GM23338 (cell line): ENCODE data around the gene MYO5B. TPM values are rescaled to one million over a fixed set of nuclear protein-coding genes. Genes with fewer than 3 reads are reported as not detected.

Experiments used
- ATAC-seq: fragments of 200-7000 bp; cut with Tn5 transposase; 3 replicates; pipeline ENCODE4 v1.9.1; 2020
- DNase-seq: peaks from one replicate; pipeline ENCODE4 v3.0.0-alpha.2; 2015; ENCODE audit warnings: low spot score
- H2AFZ ChIP-seq: fragments of 200-600 bp; sonication (generic); 2 replicates; pipeline ENCODE4 v1.8.0; 2016; ENCODE audit warnings: antibody characterized with exemption, mild to moderate bottlenecking, moderate library complexity
- H3F3A ChIP-seq: fragments of 200-600 bp; sonication (generic); replicated peaks from 2 replicates; pipeline ENCODE4 v1.8.0; 2017; ENCODE audit warnings: antibody characterized with exemption, mixed run types, low read depth
- H3K27ac ChIP-seq: fragments of 200-600 bp; sonication (generic); 2 replicates; pipeline ENCODE4 v1.6.1; 2016; ENCODE audit warnings: low read depth
- H3K27me3 ChIP-seq: fragments of 200-600 bp; sonication (generic); 2 replicates; pipeline ENCODE4 v1.8.0; 2016; ENCODE audit warnings: mild to moderate bottlenecking, mixed run types, moderate library complexity; ENCODE audit not compliant: insufficient read depth
- H3K36me3 ChIP-seq: fragments of 200-600 bp; sonication (generic); 2 replicates; pipeline ENCODE4 v1.8.0; 2016; ENCODE audit warnings: mild to moderate bottlenecking; ENCODE audit not compliant: insufficient read depth
- H3K4me1 ChIP-seq: fragments of 200-600 bp; sonication (generic); 2 replicates; pipeline ENCODE4 v1.8.0; 2016; ENCODE audit warnings: mild to moderate bottlenecking, moderate library complexity; ENCODE audit not compliant: insufficient read depth
- H3K4me2 ChIP-seq: fragments of 200-600 bp; sonication (generic); 2 replicates; pipeline ENCODE4 v1.7.1; 2017; ENCODE audit warnings: mixed run types
- H3K4me3 ChIP-seq: fragments of 200-600 bp; sonication (generic); 2 replicates; pipeline ENCODE4 v1.6.1; 2016; ENCODE audit warnings: mixed run types
- H3K79me2 ChIP-seq: fragments of 200-600 bp; sonication (generic); replicated peaks from 2 replicates; pipeline ENCODE4 v1.8.0; 2017; ENCODE audit warnings: mild to moderate bottlenecking; ENCODE audit not compliant: insufficient read depth
- H3K9me2 ChIP-seq: fragments of 200-600 bp; sonication (generic); 2 replicates; pipeline ENCODE4 v1.8.0; 2017; ENCODE audit not compliant: insufficient read depth
- H4K20me1 ChIP-seq: fragments of 200-600 bp; sonication (generic); replicated peaks from 2 replicates; pipeline ENCODE4 v1.8.0; 2017; ENCODE audit warnings: mild to moderate bottlenecking; ENCODE audit not compliant: insufficient read depth
- H3K27ac Mint-ChIP-seq: 2 replicates; pipeline ENCODE4 v1.8.0; 2020; ENCODE audit warnings: inconsistent platforms, mild to moderate bottlenecking, moderate library complexity, mixed read lengths
- H3K27me3 Mint-ChIP-seq: 3 replicates; pipeline ENCODE4 v1.8.0; 2022; ENCODE audit warnings: low read depth, mild to moderate bottlenecking, moderate library complexity, mixed read lengths, inconsistent platforms; ENCODE audit not compliant: insufficient read depth, poor library complexity
- H3K36me3 Mint-ChIP-seq: 3 replicates; pipeline ENCODE4 v1.8.0; 2021; ENCODE audit warnings: low read depth, mild to moderate bottlenecking, inconsistent platforms, moderate library complexity, mixed read lengths
- H3K4me1 Mint-ChIP-seq: 3 replicates; pipeline ENCODE4 v1.8.0; 2020; ENCODE audit warnings: mild to moderate bottlenecking, inconsistent platforms, mixed read lengths
- H3K4me3 Mint-ChIP-seq: 3 replicates; pipeline ENCODE4 v1.8.0; 2021; ENCODE audit warnings: moderate library complexity, mild to moderate bottlenecking, inconsistent platforms, mixed read lengths
- H3K9me3 Mint-ChIP-seq: 3 replicates; pipeline ENCODE4 v1.8.0; 2020; ENCODE audit warnings: moderate library complexity, mild to moderate bottlenecking, inconsistent platforms, mixed read lengths
- CREB1 ChIP-seq: fragments of 250-450 bp; sonication (Bioruptor Pico); IDR thresholded peaks from 2 replicates; pipeline ENCODE4 v1.5.0; 2020; ENCODE audit warnings: low read depth, mild to moderate bottlenecking, moderate library complexity
- EZH2 ChIP-seq: fragments of 200-600 bp; sonication (generic); IDR thresholded peaks from one replicate; pipeline ENCODE4 v1.8.0; 2017; ENCODE audit warnings: antibody characterized with exemption, mild to moderate bottlenecking, low read depth; ENCODE audit not compliant: unreplicated experiment
- EZH2phosphoT487 ChIP-seq: fragments of 200-600 bp; sonication (generic); IDR thresholded peaks from one replicate; pipeline ENCODE4 v1.8.1; 2018; ENCODE audit warnings: antibody characterized with exemption; ENCODE audit not compliant: unreplicated experiment
- JUNB ChIP-seq: IDR thresholded peaks from one replicate; pipeline ENCODE4 v1.6.1; 2016; ENCODE audit warnings: antibody characterized with exemption; ENCODE audit not compliant: unreplicated experiment
- NANOG ChIP-seq: IDR thresholded peaks from 2 replicates; pipeline ENCODE4 v1.6.1; 2016; ENCODE audit warnings: antibody characterized with exemption, borderline replicate concordance
- POLR2AphosphoS5 ChIP-seq: IDR thresholded peaks from 2 replicates; pipeline ENCODE4 v1.6.1; 2016; ENCODE audit warnings: antibody characterized with exemption, low read depth
- STAT1 ChIP-seq: IDR thresholded peaks from one replicate; pipeline ENCODE4 v1.6.1; 2016; ENCODE audit warnings: antibody characterized with exemption; ENCODE audit not compliant: unreplicated experiment
- ZNF114 ChIP-seq: fragments of 250-450 bp; sonication (Bioruptor Pico); IDR thresholded peaks from 2 replicates; pipeline ENCODE4 v1.5.0; 2020; ENCODE audit warnings: mild to moderate bottlenecking, moderate library complexity
- ZNF331 ChIP-seq: fragments of 250-450 bp; sonication (Bioruptor Pico); IDR thresholded peaks from 2 replicates; pipeline ENCODE4 v1.5.0; 2020; ENCODE audit warnings: low read depth, mild to moderate bottlenecking, moderate library complexity
- polyA plus RNA-seq: library from polyadenylated mRNA; unstranded; fragments of >200 nt; fragmentation: Nextera tagmentation; extraction: Ambion mirVana; gene quantifications from 2 replicates; pipeline ENCODE4 v1.2.1, GENCODE V29; 2016
- total RNA-seq: library from RNA; depleted of rRNA; stranded (reverse); fragments of >200 nt; shearing (Covaris generic); gene quantifications from 2 replicates; pipeline ENCODE4 v1.2.3, GENCODE V29; 2014
- TF ChIP-seq, protein P1 (sequence below), 2 experiments: fragments of 200-600 bp in 1 of 2; sonication (generic) in 1 of 2; conservative IDR thresholded peaks; 2 replicates each; pipeline versions ENCODE4 v1.5.1 to v1.6.1; 2016 to 2017; ENCODE audit warnings: antibody characterized with exemption in 2 of 2, low read depth in 2 of 2, mild to moderate bottlenecking in 2 of 2, moderate library complexity in 1 of 2
- TF ChIP-seq, protein P2 (sequence below): fragments of 250-450 bp; sonication (Bioruptor Pico); IDR thresholded peaks from 2 replicates; pipeline ENCODE4 v1.5.0; 2020; ENCODE audit warnings: mild to moderate bottlenecking, moderate library complexity
- TF ChIP-seq, protein P3 (sequence below): IDR thresholded peaks from 2 replicates; pipeline ENCODE4 v1.6.1; 2016; ENCODE audit warnings: antibody characterized with exemption
- TF ChIP-seq, protein P4 (sequence below): IDR thresholded peaks from one replicate; pipeline ENCODE4 v1.6.1; 2018; ENCODE audit warnings: antibody characterized with exemption; ENCODE audit not compliant: unreplicated experiment

The MYO5B gene
- total and polyA plus RNA-seq, 2 experiments from 2014 or later = 3.2 to 19.1 TPM

DNA sequence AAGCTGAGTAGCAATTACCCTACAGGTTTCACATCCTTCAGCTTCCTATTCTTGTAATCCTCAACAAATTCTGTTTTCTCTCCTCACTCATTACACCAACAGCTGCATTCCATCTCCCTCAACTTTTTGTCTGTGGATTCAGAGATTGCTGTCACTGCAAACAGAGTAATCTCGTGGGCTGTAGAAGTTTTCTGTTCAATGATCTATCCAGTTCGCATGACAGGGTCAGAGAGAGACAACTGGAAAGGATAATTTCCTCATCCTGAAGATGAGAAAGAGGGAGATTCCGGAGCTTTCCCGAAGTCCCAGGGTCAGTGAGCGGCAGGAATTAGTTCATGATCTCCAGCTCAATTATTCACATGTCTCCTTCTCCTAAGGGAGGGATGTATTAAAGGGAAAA lies 75.7 kb downstream of the MYO5B start:
- Histone ChIP-seq H3K4me2 (no peak overlapping the region), H3K9me2 (no peaks in the 10 kb centered on the region), H3K27me3 (no peaks in the 10 kb centered on the region), H3K4me3 (no peak overlapping the region), H3K27ac (no peak overlapping the region), H3F3A (no peaks in the 10 kb centered on the region), H3K36me3 (no peaks in the 10 kb centered on the region), H2AFZ (no peak overlapping the region), H4K20me1 (no peaks in the 10 kb centered on the region), H3K4me1 (peaks cover 2% of the 10 kb centered on the region; the same call in 1 of the 2 replicates), H3K79me2 (no peaks in the 10 kb centered on the region)
- Mint-ChIP-seq H3K4me1 (peaks cover 6% of the 10 kb centered on the region; the same call in 2 of the 3 replicates), H3K9me3 (no peaks in the 10 kb centered on the region), H3K27me3 (no peaks in the 10 kb centered on the region), H3K4me3 (no peak overlapping the region), H3K36me3 (no peaks in the 10 kb centered on the region), H3K27ac (no peak overlapping the region)
- ATAC-seq (no peak), DNase-seq (no peak)
- TF ChIP-seq EZH2phosphoT487 (no peak), ZNF114 (CRISPR knock-in tag) (no peak), ZNF331 (CRISPR knock-in tag) (no peak), STAT1 (no peak), JUNB (no peak), POLR2AphosphoS5 (no peak), CREB1 (no peak), NANOG (no peak), EZH2 (no peak)
- TF ChIP-seq, protein P1, sequence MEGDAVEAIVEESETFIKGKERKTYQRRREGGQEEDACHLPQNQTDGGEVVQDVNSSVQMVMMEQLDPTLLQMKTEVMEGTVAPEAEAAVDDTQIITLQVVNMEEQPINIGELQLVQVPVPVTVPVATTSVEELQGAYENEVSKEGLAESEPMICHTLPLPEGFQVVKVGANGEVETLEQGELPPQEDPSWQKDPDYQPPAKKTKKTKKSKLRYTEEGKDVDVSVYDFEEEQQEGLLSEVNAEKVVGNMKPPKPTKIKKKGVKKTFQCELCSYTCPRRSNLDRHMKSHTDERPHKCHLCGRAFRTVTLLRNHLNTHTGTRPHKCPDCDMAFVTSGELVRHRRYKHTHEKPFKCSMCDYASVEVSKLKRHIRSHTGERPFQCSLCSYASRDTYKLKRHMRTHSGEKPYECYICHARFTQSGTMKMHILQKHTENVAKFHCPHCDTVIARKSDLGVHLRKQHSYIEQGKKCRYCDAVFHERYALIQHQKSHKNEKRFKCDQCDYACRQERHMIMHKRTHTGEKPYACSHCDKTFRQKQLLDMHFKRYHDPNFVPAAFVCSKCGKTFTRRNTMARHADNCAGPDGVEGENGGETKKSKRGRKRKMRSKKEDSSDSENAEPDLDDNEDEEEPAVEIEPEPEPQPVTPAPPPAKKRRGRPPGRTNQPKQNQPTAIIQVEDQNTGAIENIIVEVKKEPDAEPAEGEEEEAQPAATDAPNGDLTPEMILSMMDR (conservative IDR thresholded peaks at IDR 0.05; ENCODE audit: low read depth in 2 of 2) = no peak
- TF ChIP-seq, protein P2, sequence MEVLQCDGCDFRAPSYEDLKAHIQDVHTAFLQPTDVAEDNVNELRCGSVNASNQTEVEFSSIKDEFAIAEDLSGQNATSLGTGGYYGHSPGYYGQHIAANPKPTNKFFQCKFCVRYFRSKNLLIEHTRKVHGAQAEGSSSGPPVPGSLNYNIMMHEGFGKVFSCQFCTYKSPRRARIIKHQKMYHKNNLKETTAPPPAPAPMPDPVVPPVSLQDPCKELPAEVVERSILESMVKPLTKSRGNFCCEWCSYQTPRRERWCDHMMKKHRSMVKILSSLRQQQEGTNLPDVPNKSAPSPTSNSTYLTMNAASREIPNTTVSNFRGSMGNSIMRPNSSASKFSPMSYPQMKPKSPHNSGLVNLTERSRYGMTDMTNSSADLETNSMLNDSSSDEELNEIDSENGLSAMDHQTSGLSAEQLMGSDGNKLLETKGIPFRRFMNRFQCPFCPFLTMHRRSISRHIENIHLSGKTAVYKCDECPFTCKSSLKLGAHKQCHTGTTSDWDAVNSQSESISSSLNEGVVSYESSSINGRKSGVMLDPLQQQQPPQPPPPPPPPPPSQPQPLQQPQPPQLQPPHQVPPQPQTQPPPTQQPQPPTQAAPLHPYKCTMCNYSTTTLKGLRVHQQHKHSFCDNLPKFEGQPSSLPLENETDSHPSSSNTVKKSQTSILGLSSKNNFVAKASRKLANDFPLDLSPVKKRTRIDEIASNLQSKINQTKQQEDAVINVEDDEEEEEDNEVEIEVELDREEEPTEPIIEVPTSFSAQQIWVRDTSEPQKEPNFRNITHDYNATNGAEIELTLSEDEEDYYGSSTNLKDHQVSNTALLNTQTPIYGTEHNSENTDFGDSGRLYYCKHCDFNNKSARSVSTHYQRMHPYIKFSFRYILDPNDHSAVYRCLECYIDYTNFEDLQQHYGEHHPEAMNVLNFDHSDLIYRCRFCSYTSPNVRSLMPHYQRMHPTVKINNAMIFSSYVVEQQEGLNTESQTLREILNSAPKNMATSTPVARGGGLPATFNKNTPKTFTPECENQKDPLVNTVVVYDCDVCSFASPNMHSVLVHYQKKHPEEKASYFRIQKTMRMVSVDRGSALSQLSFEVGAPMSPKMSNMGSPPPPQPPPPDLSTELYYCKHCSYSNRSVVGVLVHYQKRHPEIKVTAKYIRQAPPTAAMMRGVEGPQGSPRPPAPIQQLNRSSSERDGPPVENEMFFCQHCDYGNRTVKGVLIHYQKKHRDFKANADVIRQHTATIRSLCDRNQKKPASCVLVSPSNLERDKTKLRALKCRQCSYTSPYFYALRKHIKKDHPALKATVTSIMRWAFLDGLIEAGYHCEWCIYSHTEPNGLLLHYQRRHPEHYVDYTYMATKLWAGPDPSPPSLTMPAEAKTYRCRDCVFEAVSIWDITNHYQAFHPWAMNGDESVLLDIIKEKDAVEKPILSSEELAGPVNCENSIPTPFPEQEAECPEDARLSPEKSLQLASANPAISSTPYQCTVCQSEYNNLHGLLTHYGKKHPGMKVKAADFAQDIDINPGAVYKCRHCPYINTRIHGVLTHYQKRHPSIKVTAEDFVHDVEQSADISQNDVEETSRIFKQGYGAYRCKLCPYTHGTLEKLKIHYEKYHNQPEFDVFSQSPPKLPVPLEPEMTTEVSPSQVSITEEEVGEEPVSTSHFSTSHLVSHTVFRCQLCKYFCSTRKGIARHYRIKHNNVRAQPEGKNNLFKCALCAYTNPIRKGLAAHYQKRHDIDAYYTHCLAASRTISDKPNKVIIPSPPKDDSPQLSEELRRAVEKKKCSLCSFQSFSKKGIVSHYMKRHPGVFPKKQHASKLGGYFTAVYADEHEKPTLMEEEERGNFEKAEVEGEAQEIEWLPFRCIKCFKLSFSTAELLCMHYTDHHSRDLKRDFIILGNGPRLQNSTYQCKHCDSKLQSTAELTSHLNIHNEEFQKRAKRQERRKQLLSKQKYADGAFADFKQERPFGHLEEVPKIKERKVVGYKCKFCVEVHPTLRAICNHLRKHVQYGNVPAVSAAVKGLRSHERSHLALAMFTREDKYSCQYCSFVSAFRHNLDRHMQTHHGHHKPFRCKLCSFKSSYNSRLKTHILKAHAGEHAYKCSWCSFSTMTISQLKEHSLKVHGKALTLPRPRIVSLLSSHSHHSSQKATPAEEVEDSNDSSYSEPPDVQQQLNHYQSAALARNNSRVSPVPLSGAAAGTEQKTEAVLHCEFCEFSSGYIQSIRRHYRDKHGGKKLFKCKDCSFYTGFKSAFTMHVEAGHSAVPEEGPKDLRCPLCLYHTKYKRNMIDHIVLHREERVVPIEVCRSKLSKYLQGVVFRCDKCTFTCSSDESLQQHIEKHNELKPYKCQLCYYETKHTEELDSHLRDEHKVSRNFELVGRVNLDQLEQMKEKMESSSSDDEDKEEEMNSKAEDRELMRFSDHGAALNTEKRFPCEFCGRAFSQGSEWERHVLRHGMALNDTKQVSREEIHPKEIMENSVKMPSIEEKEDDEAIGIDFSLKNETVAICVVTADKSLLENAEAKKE (CRISPR knock-in tag) = no peak
- TF ChIP-seq, protein P3, sequence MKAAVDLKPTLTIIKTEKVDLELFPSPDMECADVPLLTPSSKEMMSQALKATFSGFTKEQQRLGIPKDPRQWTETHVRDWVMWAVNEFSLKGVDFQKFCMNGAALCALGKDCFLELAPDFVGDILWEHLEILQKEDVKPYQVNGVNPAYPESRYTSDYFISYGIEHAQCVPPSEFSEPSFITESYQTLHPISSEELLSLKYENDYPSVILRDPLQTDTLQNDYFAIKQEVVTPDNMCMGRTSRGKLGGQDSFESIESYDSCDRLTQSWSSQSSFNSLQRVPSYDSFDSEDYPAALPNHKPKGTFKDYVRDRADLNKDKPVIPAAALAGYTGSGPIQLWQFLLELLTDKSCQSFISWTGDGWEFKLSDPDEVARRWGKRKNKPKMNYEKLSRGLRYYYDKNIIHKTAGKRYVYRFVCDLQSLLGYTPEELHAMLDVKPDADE = no peak
- TF ChIP-seq, protein P4, sequence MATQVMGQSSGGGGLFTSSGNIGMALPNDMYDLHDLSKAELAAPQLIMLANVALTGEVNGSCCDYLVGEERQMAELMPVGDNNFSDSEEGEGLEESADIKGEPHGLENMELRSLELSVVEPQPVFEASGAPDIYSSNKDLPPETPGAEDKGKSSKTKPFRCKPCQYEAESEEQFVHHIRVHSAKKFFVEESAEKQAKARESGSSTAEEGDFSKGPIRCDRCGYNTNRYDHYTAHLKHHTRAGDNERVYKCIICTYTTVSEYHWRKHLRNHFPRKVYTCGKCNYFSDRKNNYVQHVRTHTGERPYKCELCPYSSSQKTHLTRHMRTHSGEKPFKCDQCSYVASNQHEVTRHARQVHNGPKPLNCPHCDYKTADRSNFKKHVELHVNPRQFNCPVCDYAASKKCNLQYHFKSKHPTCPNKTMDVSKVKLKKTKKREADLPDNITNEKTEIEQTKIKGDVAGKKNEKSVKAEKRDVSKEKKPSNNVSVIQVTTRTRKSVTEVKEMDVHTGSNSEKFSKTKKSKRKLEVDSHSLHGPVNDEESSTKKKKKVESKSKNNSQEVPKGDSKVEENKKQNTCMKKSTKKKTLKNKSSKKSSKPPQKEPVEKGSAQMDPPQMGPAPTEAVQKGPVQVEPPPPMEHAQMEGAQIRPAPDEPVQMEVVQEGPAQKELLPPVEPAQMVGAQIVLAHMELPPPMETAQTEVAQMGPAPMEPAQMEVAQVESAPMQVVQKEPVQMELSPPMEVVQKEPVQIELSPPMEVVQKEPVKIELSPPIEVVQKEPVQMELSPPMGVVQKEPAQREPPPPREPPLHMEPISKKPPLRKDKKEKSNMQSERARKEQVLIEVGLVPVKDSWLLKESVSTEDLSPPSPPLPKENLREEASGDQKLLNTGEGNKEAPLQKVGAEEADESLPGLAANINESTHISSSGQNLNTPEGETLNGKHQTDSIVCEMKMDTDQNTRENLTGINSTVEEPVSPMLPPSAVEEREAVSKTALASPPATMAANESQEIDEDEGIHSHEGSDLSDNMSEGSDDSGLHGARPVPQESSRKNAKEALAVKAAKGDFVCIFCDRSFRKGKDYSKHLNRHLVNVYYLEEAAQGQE = no peak
